GM18907 (cell line): ENCODE results near the gene PRRG1.
"Not testable (repeated sequence)": the region's sequence is repeated elsewhere in the genome, so short reads cannot be mapped to it uniquely, and the experiment has no call there.

Experiments
- ATAC-seq: cut with Tn5 transposase; IDR thresholded peaks from one replicate; pipeline ENCODE4 v1.9.1; 2021; ENCODE audit warnings: mild to moderate bottlenecking, moderate library complexity; ENCODE audit not compliant: unreplicated experiment

Gene PRRG1

DNA sequence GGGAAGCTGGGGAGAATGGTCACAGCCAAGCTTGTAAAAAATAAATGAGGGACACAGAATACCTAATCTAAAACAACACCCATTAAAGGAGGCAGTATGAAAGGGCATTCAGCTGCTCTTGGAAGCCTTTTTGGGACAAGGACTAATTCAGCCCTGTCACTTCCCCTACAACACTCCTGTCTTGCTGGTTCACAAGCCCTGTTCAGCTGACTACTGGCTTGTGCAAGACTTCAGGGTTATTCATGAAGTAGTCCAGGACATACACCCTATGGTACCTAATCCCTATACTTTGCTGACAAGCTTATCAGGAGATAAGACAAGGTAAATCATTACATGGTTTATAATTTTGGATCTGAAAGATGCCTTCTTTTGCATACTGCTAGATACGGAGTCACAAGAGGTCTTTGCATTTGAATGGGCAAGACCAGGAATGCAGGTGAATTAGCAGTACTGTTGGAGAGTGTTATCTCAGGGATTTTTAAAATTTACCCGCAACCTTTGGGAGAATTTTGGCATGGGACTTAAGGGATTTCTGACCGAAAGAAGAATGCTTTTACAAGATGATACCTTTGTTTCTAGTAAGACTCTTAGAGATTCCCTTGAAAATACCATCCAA lies 119.1 kb downstream of the PRRG1 start:
- ATAC-seq, result no peak

DNA sequence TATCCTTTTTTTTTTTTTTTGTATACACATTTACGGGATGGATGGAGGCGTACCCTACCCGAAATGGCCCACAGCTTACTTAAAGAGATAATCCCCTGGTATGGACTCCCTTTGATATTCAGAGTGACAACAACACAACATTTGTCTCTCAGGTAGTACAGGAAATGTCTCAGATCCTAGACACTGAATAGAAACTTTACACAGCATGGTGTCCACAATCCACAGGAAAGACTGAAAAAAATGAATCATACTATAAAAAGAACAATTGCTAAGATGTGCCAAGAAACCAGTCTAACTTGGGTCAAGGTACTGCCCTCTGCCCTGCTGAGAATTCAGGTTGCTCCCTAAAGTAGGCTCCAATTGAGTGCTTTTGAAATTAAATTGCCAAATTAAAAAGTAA lies 121.5 kb downstream of the PRRG1 start:
- no peak for ATAC-seq

DNA sequence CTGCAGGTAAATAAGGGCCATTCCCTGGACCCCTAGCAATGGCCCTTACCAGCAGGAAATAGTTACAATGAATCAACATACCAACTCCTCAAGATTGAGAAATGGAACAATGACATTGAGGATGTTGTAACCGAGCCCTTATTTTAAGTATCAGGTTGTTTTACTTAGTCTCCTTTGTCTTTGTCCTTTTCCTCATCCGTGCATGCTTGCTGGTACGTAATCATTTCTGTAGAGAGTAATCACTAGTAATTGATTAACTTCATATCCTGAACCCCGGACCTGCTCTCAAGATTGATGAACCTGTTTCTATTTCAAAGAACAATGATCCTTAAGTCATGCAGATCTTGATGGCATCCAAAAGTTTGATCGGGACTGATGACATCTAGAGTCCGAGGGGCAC lies 123.7 kb downstream of the PRRG1 start:
- ATAC-seq, result no peak

GRCh38 chrX:37474478-37474877 lies 125.3 kb downstream of the PRRG1 start:
- ATAC-seq, result no peak

- no peak for ATAC-seq
Observed at GRCh38 chrX:37476571-37477170, 127.5 kb downstream of the PRRG1 start.

GRCh38 chrX:37484335-37484734 lies 135.2 kb downstream of the PRRG1 start:
- ATAC-seq, result not testable (repeated sequence)

DNA sequence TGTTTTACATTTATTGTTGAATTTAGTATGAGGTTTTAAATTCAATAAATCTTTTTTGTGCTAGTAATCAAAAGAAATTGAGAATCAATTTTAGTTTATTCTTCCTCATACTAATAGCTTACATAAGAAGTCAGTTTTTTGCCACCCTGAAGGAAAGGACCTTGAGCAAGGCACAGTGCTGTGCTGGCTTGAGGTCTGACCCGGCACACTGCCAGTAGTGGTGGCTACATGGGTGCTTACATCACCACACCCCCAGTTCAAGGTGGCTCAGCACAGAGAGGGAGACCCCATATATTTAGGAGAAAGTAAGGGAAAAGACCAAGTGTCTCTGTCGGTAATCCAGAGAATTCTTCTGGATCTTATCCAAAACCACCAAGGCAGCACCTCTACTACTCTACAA lies 136.3 kb downstream of the PRRG1 start:
- ATAC-seq, result no peak

- ATAC-seq, result no peak
Observed at GRCh38 chrX:37487271-37487670, 138.1 kb downstream of the PRRG1 start.

DNA sequence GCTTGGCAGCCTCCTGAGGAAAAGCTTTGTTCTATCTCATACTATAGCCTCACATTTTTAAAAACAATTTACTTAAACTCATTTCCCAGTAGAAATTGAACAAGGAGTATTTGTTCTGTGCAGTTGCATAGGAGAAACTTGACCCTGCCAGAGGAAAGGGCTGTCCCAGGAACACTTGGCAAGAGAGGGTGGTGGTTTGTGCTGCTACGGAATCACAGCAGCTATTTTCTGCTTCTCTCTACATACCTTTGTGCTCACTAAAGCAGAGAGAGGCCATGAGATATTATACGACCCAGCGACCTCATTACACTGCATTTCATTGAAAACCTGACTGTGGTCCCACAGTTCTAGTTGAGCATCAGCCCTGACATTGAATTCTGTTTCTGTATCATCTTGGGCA lies 139.2 kb downstream of the PRRG1 start:
- ATAC-seq, result no peak

GRCh38 chrX:37491686-37492085 lies 142.5 kb downstream of the PRRG1 start:
- no peak for ATAC-seq

DNA sequence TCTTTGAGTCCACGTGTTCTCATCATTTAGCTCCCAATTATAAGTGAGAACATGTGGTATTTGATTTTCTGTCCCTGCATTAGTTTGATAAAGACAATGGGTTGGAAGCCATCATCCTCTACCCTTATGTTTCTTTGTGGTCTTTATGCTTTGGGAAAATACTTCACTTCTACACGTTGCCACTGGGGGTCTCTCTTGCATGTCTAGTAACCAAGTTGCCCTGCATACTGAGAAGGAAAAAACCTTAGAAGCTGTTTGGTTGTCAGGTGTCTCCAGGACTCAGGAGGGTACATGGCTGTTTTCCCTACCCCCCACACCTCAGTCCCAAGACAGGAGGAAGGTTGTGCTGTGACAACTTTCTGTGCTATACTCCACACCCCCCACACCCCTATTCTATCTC lies 146.6 kb downstream of the PRRG1 start:
- ATAC-seq, result peak; percentile 71

- not testable (repeated sequence) for ATAC-seq
Observed at GRCh38 chrX:37497126-37497525, 148.0 kb downstream of the PRRG1 start.

DNA sequence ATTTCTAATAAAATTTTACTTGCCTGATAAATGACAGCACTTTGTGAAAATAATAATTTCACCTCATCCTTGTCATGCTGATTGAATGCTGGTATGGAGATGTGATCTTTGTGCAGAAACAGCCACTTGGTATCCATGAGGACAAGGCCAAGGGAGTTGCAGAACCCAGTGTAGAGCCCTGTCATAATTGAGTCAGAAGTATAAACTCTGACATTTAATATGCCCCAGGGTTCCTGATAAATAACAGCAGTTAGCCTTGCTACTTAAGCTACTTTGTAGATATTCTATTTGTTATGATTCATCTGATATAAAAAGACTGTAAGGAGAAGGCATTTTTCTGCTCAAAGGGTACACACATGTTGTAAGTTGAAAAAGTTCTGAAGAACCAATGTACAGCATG lies 149.2 kb downstream of the PRRG1 start:
- not testable (repeated sequence) for ATAC-seq

GRCh38 chrX:37499649-37500048 lies 150.5 kb downstream of the PRRG1 start:
- not testable (repeated sequence) for ATAC-seq

DNA sequence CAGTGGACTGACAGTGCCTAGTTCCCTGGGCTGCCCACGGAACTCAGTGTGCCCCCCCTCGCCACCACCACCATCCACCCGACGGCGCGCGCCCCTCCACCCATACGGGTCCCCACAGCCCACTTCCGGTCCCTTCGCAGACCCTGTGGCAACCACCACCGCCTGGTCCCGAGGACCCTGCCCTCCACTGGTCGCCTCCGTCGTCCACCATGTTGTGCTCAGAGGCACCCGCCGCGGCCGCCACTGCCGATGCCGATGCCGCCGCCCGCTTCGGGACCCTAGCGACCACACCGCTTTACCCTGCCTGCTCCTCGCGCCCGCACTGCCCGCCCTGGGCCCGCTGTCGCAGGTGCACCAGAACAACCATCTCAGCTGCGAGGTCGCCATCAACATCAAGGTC lies 155.8 kb downstream of the PRRG1 start:
- no peak for ATAC-seq
